ENCODE data around the gene PIP4K2A. TPM values are rescaled to one million over a fixed set of nuclear protein-coding genes. Genes with fewer than 3 reads are reported as not detected.

Gene PIP4K2A
- total and polyA plus RNA-seq, 2 of the 13 experiments (the other 11 are each of a cell fraction or from before 2014, with no cell fraction given), result 9.1 to 22.6 TPM

DNA sequence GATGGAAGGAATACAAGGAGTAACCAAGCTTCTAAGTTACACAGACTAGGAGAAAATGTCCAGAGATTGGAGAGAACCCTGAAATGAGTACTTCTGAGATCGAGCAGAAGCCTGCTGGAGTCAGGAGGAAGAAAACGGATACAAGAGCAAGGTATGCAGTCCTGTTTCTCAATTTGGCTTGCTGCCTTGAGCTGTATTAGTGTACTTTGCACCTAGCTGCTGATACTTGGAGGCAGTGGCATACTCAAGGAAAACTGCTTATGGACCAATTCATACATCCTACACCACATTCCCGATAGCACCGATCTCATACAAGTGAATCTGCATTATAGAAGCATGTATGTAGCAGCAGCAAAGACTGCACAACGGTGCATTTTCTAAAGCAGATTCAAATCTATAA, 14.4 kb downstream of the PIP4K2A start:
- POLR2A ChIA-PET, result no interaction called here
- BruUV-seq (replicated peaks), result no TSS peak
- intact Hi-C loops (cut with micrococcal nuclease; ENCODE audit: unreplicated experiment) (no loop called here), in situ Hi-C loops (cut with HindIII; ENCODE audit: extremely low pct_ligation_motif_present, low pct_unique_long_range_greater_than_20kb) (loop anchor here (25.0 kb wide), 1 partner anchor 388 kb away; the partner anchor contains the start of genes BMI1 and COMMD3)
- no peak; the same call in 2 of the 3 replicates for ATAC-seq
- no peak for FAIRE-seq
- H3K9ac ChIP-seq (ENCODE audit: insufficient read depth, low read depth, low read length), result no peak overlapping the region
- TF ChIP-seq ZNF337 (CRISPR knock-in tag; IDR thresholded peaks at IDR 0.05; ENCODE audit: borderline replicate concordance, low read depth) (no peak), RFXAP (CRISPR knock-in tag; IDR thresholded peaks at IDR 0.05; ENCODE audit: borderline replicate concordance) (no peak), ZNF569 (CRISPR knock-in tag; IDR thresholded peaks at IDR 0.05; ENCODE audit: borderline replicate concordance) (no peak), MAFK (conservative IDR thresholded peaks at IDR 0.05 in 1 of 2, IDR thresholded peaks at IDR 0.05 in 1 of 2; ENCODE audit: low read length in 2 of 2) (no peak), SIX4 (CRISPR knock-in tag; IDR thresholded peaks at IDR 0.05) (no peak), HNRNPH1 (optimal IDR thresholded peaks at IDR 0.05; ENCODE audit: low read depth, low read length) (no peak), SPEN (CRISPR knock-in tag; IDR thresholded peaks at IDR 0.05; ENCODE audit: low read depth) (no peak), CAMTA2 (CRISPR knock-in tag; IDR thresholded peaks at IDR 0.05; ENCODE audit: borderline replicate concordance) (no peak), SNAPC2 (CRISPR knock-in tag; IDR thresholded peaks at IDR 0.05) (no peak), ZNF460 (CRISPR knock-in tag; IDR thresholded peaks at IDR 0.05; ENCODE audit: borderline replicate concordance) (no peak), ZC3H4 (CRISPR knock-in tag; IDR thresholded peaks at IDR 0.05; ENCODE audit: borderline replicate concordance) (no peak)
- TF ChIP-seq, protein P1, sequence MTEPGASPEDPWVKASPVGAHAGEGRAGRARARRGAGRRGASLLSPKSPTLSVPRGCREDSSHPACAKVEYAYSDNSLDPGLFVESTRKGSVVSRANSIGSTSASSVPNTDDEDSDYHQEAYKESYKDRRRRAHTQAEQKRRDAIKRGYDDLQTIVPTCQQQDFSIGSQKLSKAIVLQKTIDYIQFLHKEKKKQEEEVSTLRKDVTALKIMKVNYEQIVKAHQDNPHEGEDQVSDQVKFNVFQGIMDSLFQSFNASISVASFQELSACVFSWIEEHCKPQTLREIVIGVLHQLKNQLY (CRISPR knock-in tag; IDR thresholded peaks at IDR 0.05), result no peak
- TF ChIP-seq, protein P2, sequence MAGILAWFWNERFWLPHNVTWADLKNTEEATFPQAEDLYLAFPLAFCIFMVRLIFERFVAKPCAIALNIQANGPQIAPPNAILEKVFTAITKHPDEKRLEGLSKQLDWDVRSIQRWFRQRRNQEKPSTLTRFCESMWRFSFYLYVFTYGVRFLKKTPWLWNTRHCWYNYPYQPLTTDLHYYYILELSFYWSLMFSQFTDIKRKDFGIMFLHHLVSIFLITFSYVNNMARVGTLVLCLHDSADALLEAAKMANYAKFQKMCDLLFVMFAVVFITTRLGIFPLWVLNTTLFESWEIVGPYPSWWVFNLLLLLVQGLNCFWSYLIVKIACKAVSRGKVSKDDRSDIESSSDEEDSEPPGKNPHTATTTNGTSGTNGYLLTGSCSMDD (CRISPR knock-in tag; IDR thresholded peaks at IDR 0.05), result no peak
- DNase-seq (ENCODE audit: low spot score), result no peak
- H3K4me1 ChIP-seq (ENCODE audit: insufficient read depth, low read length), result peaks cover 19% of the 10 kb centered on the region
- WGBS (ENCODE audit: low lambda C conversion rate), result 86% methylated on average over 5 of the region's 5 CpGs
- 0 out of 5 replicates have a peak, but pooled peaks cover 0 to 1% of the 10 kb centered on the region in 2 experiments for H3K36me3 ChIP-seq (replicated peaks in 1 of 2; ENCODE audit: control insufficient read depth in 1 of 2, insufficient read depth in 2 of 2, low read length in 2 of 2)
- no peak overlapping the region for H2AFZ ChIP-seq (ENCODE audit: low read length)
- CTCF ChIA-PET (ENCODE audit: low intra/inter-chr PET ratio, low total read pairs), result no interaction called here
- H3K27ac ChIP-seq (ENCODE audit: extremely low read length, insufficient read depth, low read length), result no peak overlapping the region
- H3K79me2 ChIP-seq (ENCODE audit: insufficient read depth, low read length), result peaks cover 76% of the 10 kb centered on the region
- no peaks in the 10 kb centered on the region for H3K27me3 ChIP-seq (ENCODE audit: control insufficient read depth in 1 of 2, insufficient read depth in 2 of 2, low read length in 2 of 2)
- no peak overlapping the region for H3K4me2 ChIP-seq (ENCODE audit: low read depth, low read length)
- H3K9me3 ChIP-seq (ENCODE audit: low read length), result no peaks in the 10 kb centered on the region
- H3K4me3 ChIP-seq (replicated peaks in 1 of 3; ENCODE audit: insufficient read depth in 1 of 3, low read depth in 2 of 3, low read length in 3 of 3), result no peak overlapping the region
- H4K20me1 ChIP-seq (ENCODE audit: insufficient read depth, low read length), result 0 out of 2 replicates have a peak, but pooled peaks cover 2% of the 10 kb centered on the region
